HCT116 (cell line): ENCODE measurements around the gene DPP10.

Source experiments
- CEBPB ChIP-seq: IDR thresholded peaks from 2 replicates; pipeline ENCODE4 v1.6.1; 2012; ENCODE audit warnings: low read depth
- CTCF ChIP-seq, 3 experiments: fragments of 200-600 bp in 1 of 3; sonication (generic) in 1 of 3; IDR thresholded peaks in 2 of 3; conservative IDR thresholded peaks in 1 of 3; 2 replicates each; pipeline ENCODE4 v1.5.1; 2012 to 2017; ENCODE audit warnings: low read depth in 2 of 3, low read length in 2 of 3, antibody characterized with exemption in 1 of 3, borderline replicate concordance in 1 of 3, control low read depth in 1 of 3, mild to moderate bottlenecking in 1 of 3, mixed read lengths in 1 of 3, mixed run types in 1 of 3, moderate library complexity in 1 of 3; ENCODE audit not compliant: insufficient read depth in 1 of 3
- EGR1 ChIP-seq: IDR thresholded peaks from 2 replicates; pipeline ENCODE4 v1.6.1; 2012; ENCODE audit warnings: low read depth
- EZH2 ChIP-seq: fragments of 200-600 bp; sonication (generic); IDR thresholded peaks from 2 replicates; pipeline ENCODE4 v1.6.1; 2017; ENCODE audit warnings: antibody characterized with exemption, mixed run types
- FOSL1 ChIP-seq: IDR thresholded peaks from 2 replicates; pipeline ENCODE4 v1.6.1; 2012; ENCODE audit warnings: low read depth
- POLR2A ChIP-seq: IDR thresholded peaks from 2 replicates; pipeline ENCODE4 v1.7.0; 2011; ENCODE audit warnings: borderline replicate concordance; ENCODE audit not compliant: insufficient read depth, insufficient read length; ENCODE audit errors: extremely low read depth
- RAD21 ChIP-seq: IDR thresholded peaks from 2 replicates; pipeline ENCODE4 v1.6.1; 2012; ENCODE audit warnings: low read depth, mild to moderate bottlenecking
- SP1 ChIP-seq: IDR thresholded peaks from 2 replicates; pipeline ENCODE4 v1.6.1; 2012; ENCODE audit warnings: low read depth
- YY1 ChIP-seq: IDR thresholded peaks from 2 replicates; pipeline ENCODE4 v1.6.1; 2011; ENCODE audit warnings: low read length, low read depth, moderate library complexity, mild to moderate bottlenecking; ENCODE audit not compliant: insufficient replicate concordance; ENCODE audit errors: extremely low read depth
- ZBTB33 ChIP-seq: IDR thresholded peaks from 2 replicates; pipeline ENCODE4 v1.6.1; 2011; ENCODE audit warnings: mild to moderate bottlenecking, low read length, moderate library complexity; ENCODE audit not compliant: insufficient replicate concordance; ENCODE audit errors: extremely low read depth
- ZFX ChIP-seq: fragments of 450-650 bp; IDR thresholded peaks from 2 replicates; pipeline ENCODE4 v1.6.1; 2017

- TF ChIP-seq EGR1 = no peak
- TF ChIP-seq EZH2 = no peak
- no peak for TF ChIP-seq CTCF (IDR thresholded peaks at IDR 0.05 in 2 of 3, conservative IDR thresholded peaks at IDR 0.05 in 1 of 3; ENCODE audit: borderline replicate concordance in 1 of 3, insufficient read depth in 1 of 3, low read depth in 2 of 3, low read length in 2 of 3)
- TF ChIP-seq YY1 = no peak
- TF ChIP-seq SP1 = no peak
- no peak for TF ChIP-seq POLR2A
- TF ChIP-seq ZBTB33 = no peak
- no peak for TF ChIP-seq ZFX
- TF ChIP-seq CEBPB = no peak
- no peak for TF ChIP-seq RAD21
- no peak for TF ChIP-seq FOSL1
Observed at GRCh38 chr2:115838539-115838938, 1396.1 kb downstream of the DPP10 start.
